Bone marrow (tissue), 2 donors: Measurements from ENCODE around the gene IDH3B.

Experiments used
- DNase-seq, 2 donors: peaks; one replicate each; lab custom pipeline; 2025; lab: John Stamatoyannopoulos, UW

IDH3B gene

DNA sequence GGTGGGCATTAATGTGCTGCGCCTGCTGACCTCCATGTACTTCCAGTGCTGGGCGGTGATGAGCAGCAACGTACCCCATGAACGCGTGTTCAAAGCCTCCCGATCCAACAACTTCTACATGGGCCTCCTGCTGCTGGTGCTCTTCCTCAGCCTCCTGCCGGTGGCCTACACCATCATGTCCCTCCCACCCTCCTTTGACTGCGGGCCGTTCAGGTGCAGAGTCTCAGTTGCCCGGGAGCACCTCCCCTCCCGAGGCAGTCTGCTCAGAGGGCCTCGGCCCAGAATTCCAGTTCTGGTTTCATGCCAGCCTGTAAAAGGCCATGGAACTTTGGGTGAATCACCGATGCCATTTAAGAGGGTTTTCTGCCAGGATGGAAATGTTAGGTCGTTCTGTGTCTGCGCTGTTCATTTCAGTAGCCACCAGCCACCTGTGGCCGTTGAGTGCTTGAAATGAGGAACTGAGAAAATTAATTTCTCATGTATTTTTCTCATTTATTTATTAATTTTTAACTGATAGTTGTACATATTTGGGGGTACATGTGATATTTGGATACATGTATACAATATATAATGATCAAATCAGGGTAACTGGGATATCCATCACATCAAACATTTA, 46.8 kb downstream of the IDH3B start:
- DNase-seq: no peak

DNA sequence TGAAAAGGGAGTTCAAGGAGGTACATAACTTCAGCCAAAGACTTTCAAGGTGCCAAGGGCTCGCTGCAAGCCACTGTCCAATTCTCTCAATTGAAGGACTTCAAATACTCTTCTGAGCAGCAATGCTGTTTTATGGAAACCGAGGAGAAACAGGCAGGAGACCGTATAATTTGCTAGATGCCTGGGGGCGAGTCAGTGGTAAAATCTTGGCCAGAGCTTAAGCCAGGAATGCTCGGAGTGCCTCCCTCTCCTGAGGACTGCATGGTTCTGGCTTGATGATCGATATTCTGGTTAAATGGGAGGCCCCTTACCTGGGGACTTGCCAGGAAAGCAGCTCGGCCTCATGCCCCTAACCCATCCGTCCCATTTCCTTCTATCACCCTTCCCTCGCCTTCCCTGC, 47.4 kb downstream of the IDH3B start:
- no peak for DNase-seq

GRCh38 chr20:2612073-2612472, 51.9 kb downstream of the IDH3B start:
- DNase-seq: no peak

- DNase-seq: no peak
Measured at GRCh38 chr20:2610941-2611720, 52.9 kb downstream of the IDH3B start.

- DNase-seq: no peak
Measured at GRCh38 chr20:2610326-2610725, 53.7 kb downstream of the IDH3B start.
